ENCODE results near the gene NNMT. TPM values are rescaled to one million over a fixed set of nuclear protein-coding genes. Genes with fewer than 3 reads are reported as not detected.

The NNMT gene
- total RNA-seq, 1 donor from 2014 or later, result 1,040 TPM

GRCh38 chr11:114260077-114260476 lies 36.1 kb upstream of the NNMT start:
- no peak for TF ChIP-seq CTCF (IDR thresholded peaks at IDR 0.05)
- Histone ChIP-seq H3K36me3 (peaks cover 11 to 27% of the 10 kb centered on the region in 2 donors), H3K9me3 (no peaks in the 10 kb centered on the region), H3K4me3 (no peak overlapping the region), H3K4me1 (peaks cover 24 to 44% of the 10 kb centered on the region in 2 donors), H3K27ac (peak overlapping the region; percentile 77 to 88), H3K27me3 (no peaks in the 10 kb centered on the region)
- intact Hi-C loops (cut with DNase I), result loop anchor here (2.0 to 5.0 kb wide), 3 partner anchors 63 to 363 kb away; partner anchors contain the start of gene ZBTB16
- DNase-seq (ENCODE audit: low spot score in 2 of 2), result no peak

GRCh38 chr11:114260483-114260882 lies 35.7 kb upstream of the NNMT start:
- Histone ChIP-seq H3K27me3 (no peaks in the 10 kb centered on the region), H3K4me3 (no peak overlapping the region), H3K36me3 (peaks cover 7 to 24% of the 10 kb centered on the region in 2 donors), H3K27ac (peak overlapping the region; percentile 77 to 88), H3K9me3 (no peaks in the 10 kb centered on the region), H3K4me1 (peaks cover 24 to 44% of the 10 kb centered on the region in 2 donors)
- no peak for DNase-seq (ENCODE audit: low spot score in 2 of 2)
- intact Hi-C loops (cut with DNase I), result loop anchor here (2.0 to 5.0 kb wide), 3 partner anchors 63 to 364 kb away; partner anchors contain the start of gene ZBTB16
- TF ChIP-seq CTCF (IDR thresholded peaks at IDR 0.05), result no peak

GRCh38 chr11:114261791-114262190 lies 34.4 kb upstream of the NNMT start:
- no peak overlapping the region for H3K27ac ChIP-seq
- TF ChIP-seq CTCF (IDR thresholded peaks at IDR 0.05), result no peak
- H3K27me3 ChIP-seq, result no peaks in the 10 kb centered on the region
- H3K36me3 ChIP-seq, result peaks cover 0 to 12% of the 10 kb centered on the region in 2 donors
- intact Hi-C loops (cut with DNase I), result loop anchor here (1.0 to 5.0 kb wide), 5 partner anchors 64 to 365 kb away; partner anchors contain the start of gene ZBTB16
- no peak for DNase-seq (ENCODE audit: low spot score in 2 of 2)
- no peak overlapping the region for H3K4me3 ChIP-seq
- H3K9me3 ChIP-seq, result no peaks in the 10 kb centered on the region
- H3K4me1 ChIP-seq, result peaks cover 20 to 39% of the 10 kb centered on the region in 2 donors

GRCh38 chr11:114262681-114263512 lies 33.3 kb upstream of the NNMT start:
- no peak overlapping the region for H3K4me3 ChIP-seq
- peak; percentile 35 to 61 (median 49) for TF ChIP-seq CTCF (IDR thresholded peaks at IDR 0.05)
- H3K4me1 ChIP-seq, result peaks cover 14 to 28% of the 10 kb centered on the region in 2 donors
- DNase-seq (ENCODE audit: low spot score in 2 of 2), result peak in 1 of 2 donors; percentile 68
- no peaks in the 10 kb centered on the region for H3K27me3 ChIP-seq
- H3K27ac ChIP-seq, result peak overlapping the region in 1 of 2 donors; percentile 32
- peaks cover 0 to 9% of the 10 kb centered on the region in 2 donors for H3K36me3 ChIP-seq
- intact Hi-C loops (cut with DNase I), result loop anchor here (5.0 kb wide), 1 partner anchor 66 kb away; no protein-coding TSS in a partner anchor
- H3K9me3 ChIP-seq, result no peaks in the 10 kb centered on the region

- no peak for TF ChIP-seq CTCF (IDR thresholded peaks at IDR 0.05)
- no peak overlapping the region for H3K27ac ChIP-seq
- peak in 1 of 2 donors; percentile 51 for DNase-seq (ENCODE audit: low spot score in 2 of 2)
These were observed 32.6 kb upstream of the NNMT start for GRCh38 chr11:114263513-114264170.

More at GRCh38 chr11:114263513-114264170, 32.6 kb upstream of the NNMT start:
- Histone ChIP-seq H3K27me3 (no peaks in the 10 kb centered on the region), H3K36me3 (peaks cover 0 to 4% of the 10 kb centered on the region in 2 donors), H3K4me1 (peaks cover 8 to 20% of the 10 kb centered on the region in 2 donors), H3K4me3 (no peak overlapping the region), H3K9me3 (no peaks in the 10 kb centered on the region)
- intact Hi-C loops (cut with DNase I), result loop anchor here (5.0 kb wide), 1 partner anchor 66 kb away; no protein-coding TSS in a partner anchor

Measured in ascending aorta (tissue), 2 donors.